WTC11 (cell line): ENCODE results near the gene LPIN3. TPM values are rescaled to one million over a fixed set of nuclear protein-coding genes. Genes with fewer than 3 reads are reported as not detected.
A peak's percentile ranks its signal among the peaks of the same experiment; 100 is the strongest.

Experiments used
- ATAC-seq: fragments of 200-7000 bp; cut with Tn5 transposase; 2 replicates; pipeline ENCODE4 v1.10.0; 2021; ENCODE audit warnings: mild to moderate bottlenecking, moderate library complexity
- CTCF ChIA-PET: fragments of 300-600 bp; sonication (Branson Sonifier 250); formaldehyde crosslinking; loops from one replicate; lab custom pipeline; 2021; ENCODE audit warnings: antibody characterized with exemption; lab: Charles Lee
- POLR2A ChIA-PET: fragments of 350-600 bp; sonication (Branson Sonifier 250); formaldehyde crosslinking; loops from one replicate; lab custom pipeline; 2021; ENCODE audit warnings: antibody characterized with exemption; lab: Charles Lee
- DNase-seq: peaks from one replicate; pipeline ENCODE4 v3.0.0; 2021; ENCODE audit warnings: low spot score
- H3K27ac Mint-ChIP-seq: 2 replicates; pipeline ENCODE4 v1.8.0; 2021; ENCODE audit warnings: mixed read lengths
- H3K27me3 Mint-ChIP-seq: 2 replicates; pipeline ENCODE4 v1.8.0; 2021; ENCODE audit warnings: low read depth, mild to moderate bottlenecking, moderate library complexity, mixed read lengths
- H3K36me3 Mint-ChIP-seq: 2 replicates; pipeline ENCODE4 v1.8.0; 2021; ENCODE audit warnings: mixed read lengths
- H3K4me1 Mint-ChIP-seq: 2 replicates; pipeline ENCODE4 v1.8.0; 2022; ENCODE audit warnings: mixed read lengths
- H3K4me3 Mint-ChIP-seq: 2 replicates; pipeline ENCODE4 v1.8.0; 2021; ENCODE audit warnings: mild to moderate bottlenecking, moderate library complexity, mixed read lengths
- H3K9me3 Mint-ChIP-seq: 2 replicates; pipeline ENCODE4 v1.8.0; 2021; ENCODE audit warnings: mixed read lengths
- CDX4 ChIP-seq: fragments of 250-450 bp; sonication (Bioruptor Pico); IDR thresholded peaks from 2 replicates; pipeline ENCODE4 v1.9.0; 2021; ENCODE audit warnings: moderate library complexity, mild to moderate bottlenecking, inconsistent platforms, borderline replicate concordance
- HMGXB4 ChIP-seq: sonication (generic); formaldehyde crosslinking; IDR thresholded peaks from 2 replicates; pipeline ENCODE4 v1.8.1; 2023; ENCODE audit warnings: mild to moderate bottlenecking, moderate library complexity, missing genetic modification reagents
- JAZF1 ChIP-seq: fragments of 250-450 bp; sonication (Bioruptor Pico); IDR thresholded peaks from 2 replicates; pipeline ENCODE4 v1.9.0; 2021; ENCODE audit warnings: moderate library complexity, mild to moderate bottlenecking, inconsistent platforms
- KAT7 ChIP-seq: sonication (generic); formaldehyde crosslinking; IDR thresholded peaks from 2 replicates; pipeline ENCODE4 v1.8.1; 2023; ENCODE audit warnings: missing genetic modification reagents, mild to moderate bottlenecking, borderline replicate concordance
- MXD4 ChIP-seq: fragments of 250-450 bp; sonication (Bioruptor Pico); IDR thresholded peaks from 2 replicates; pipeline ENCODE4 v1.8.0; 2021; ENCODE audit warnings: mild to moderate bottlenecking, moderate library complexity, borderline replicate concordance
- NFE2L1 ChIP-seq: sonication (generic); formaldehyde crosslinking; IDR thresholded peaks from 2 replicates; pipeline ENCODE4 v1.8.1; 2023; ENCODE audit warnings: missing genetic modification reagents
- NFYB ChIP-seq: sonication (generic); formaldehyde crosslinking; conservative IDR thresholded peaks from 2 replicates; pipeline ENCODE4 v1.8.0; 2022; ENCODE audit warnings: low read depth, missing genetic modification reagents
- NR3C1 ChIP-seq: sonication (generic); formaldehyde crosslinking; conservative IDR thresholded peaks from 2 replicates; pipeline ENCODE4 v1.8.1; 2023; ENCODE audit warnings: low read depth, mild to moderate bottlenecking, missing genetic modification reagents
- PREB ChIP-seq: sonication (generic); formaldehyde crosslinking; IDR thresholded peaks from 2 replicates; pipeline ENCODE4 v1.8.1; 2022; ENCODE audit warnings: mild to moderate bottlenecking, missing genetic modification reagents, moderate library complexity, borderline replicate concordance
- PRRX2 ChIP-seq: fragments of 250-450 bp; sonication (Bioruptor Pico); IDR thresholded peaks from 2 replicates; pipeline ENCODE4 v1.8.0; 2021; ENCODE audit warnings: mild to moderate bottlenecking
- TEAD4 ChIP-seq: sonication (generic); formaldehyde crosslinking; IDR thresholded peaks from 2 replicates; pipeline ENCODE4 v1.8.0; 2022; ENCODE audit warnings: mild to moderate bottlenecking, missing genetic modification reagents
- TP53 ChIP-seq: sonication (generic); formaldehyde crosslinking; IDR thresholded peaks from 2 replicates; pipeline ENCODE4 v1.8.1; 2023; ENCODE audit warnings: mild to moderate bottlenecking, missing genetic modification reagents
- USF1 ChIP-seq: sonication (generic); formaldehyde crosslinking; IDR thresholded peaks from 2 replicates; pipeline ENCODE4 v1.8.0; 2022; ENCODE audit warnings: mild to moderate bottlenecking, missing genetic modification reagents
- ZNF121 ChIP-seq: sonication (generic); formaldehyde crosslinking; IDR thresholded peaks from 2 replicates; pipeline ENCODE4 v1.8.0; 2023; ENCODE audit warnings: missing genetic modification reagents
- ZNF138 ChIP-seq: sonication (generic); formaldehyde crosslinking; conservative IDR thresholded peaks from 2 replicates; pipeline ENCODE4 v1.8.1; 2022; ENCODE audit warnings: mild to moderate bottlenecking, moderate library complexity, missing genetic modification reagents
- ZNF219 ChIP-seq: sonication (generic); formaldehyde crosslinking; IDR thresholded peaks from 2 replicates; pipeline ENCODE4 v1.8.0; 2023; ENCODE audit warnings: missing genetic modification reagents, mild to moderate bottlenecking, borderline replicate concordance
- ZNF232 ChIP-seq: sonication (generic); formaldehyde crosslinking; IDR thresholded peaks from 2 replicates; pipeline ENCODE4 v1.8.0; 2022; ENCODE audit warnings: mild to moderate bottlenecking, missing genetic modification reagents
- ZNF263 ChIP-seq: sonication (generic); formaldehyde crosslinking; IDR thresholded peaks from 2 replicates; pipeline ENCODE4 v1.8.1; 2022; ENCODE audit warnings: low read depth, mild to moderate bottlenecking, moderate library complexity, missing genetic modification reagents
- ZNF416 ChIP-seq: fragments of 250-450 bp; sonication (Bioruptor Pico); IDR thresholded peaks from 2 replicates; pipeline ENCODE4 v1.9.0; 2021; ENCODE audit warnings: mild to moderate bottlenecking, inconsistent platforms
- ZSCAN18 ChIP-seq: fragments of 250-450 bp; sonication (Bioruptor Pico); IDR thresholded peaks from 2 replicates; pipeline ENCODE4 v2.1.2; 2022; ENCODE audit warnings: mild to moderate bottlenecking, moderate library complexity
- total RNA-seq: library from RNA; stranded (reverse); gene quantifications from 3 replicates; pipeline ENCODE4 v1.2.3, GENCODE V29; 2021

LPIN3 gene
- total RNA-seq, 1 experiment from 2014 or later, result 7.9 TPM

- Mint-ChIP-seq H3K27ac (no peak overlapping the region), H3K9me3 (no peaks in the 10 kb centered on the region), H3K4me1 (peaks cover 9% of the 10 kb centered on the region; the same call in 1 of the 2 replicates), H3K4me3 (no peak overlapping the region), H3K36me3 (no peaks in the 10 kb centered on the region), H3K27me3 (peaks cover 2% of the 10 kb centered on the region)
- no peak for TF ChIP-seq ZSCAN18
- TF ChIP-seq ZNF138, result no peak
- TF ChIP-seq MXD4, result no peak
- TF ChIP-seq ZNF263, result no peak
- no peak for TF ChIP-seq PREB
- no peak for TF ChIP-seq ZNF232 (CRISPR knock-in tag)
- TF ChIP-seq CDX4, result no peak
- TF ChIP-seq JAZF1 (CRISPR knock-in tag), result no peak
- no peak for TF ChIP-seq PRRX2
- no peak for TF ChIP-seq HMGXB4 (CRISPR knock-in tag)
- TF ChIP-seq NR3C1 (CRISPR knock-in tag), result no peak
- TF ChIP-seq KAT7, result no peak
- no peak for TF ChIP-seq USF1 (CRISPR knock-in tag)
- DNase-seq (no peak), ATAC-seq (no peak)
- ChIA-PET CTCF (no interaction called here), POLR2A (no interaction called here)
Observed at GRCh38 chr20:41379551-41379950, 38.9 kb downstream of the LPIN3 start.

GRCh38 chr20:41380551-41381193 lies 40.1 kb downstream of the LPIN3 start:
- no peak overlapping the region for H3K27ac Mint-ChIP-seq
- no peak overlapping the region for H3K4me3 Mint-ChIP-seq
- H3K9me3 Mint-ChIP-seq, result no peaks in the 10 kb centered on the region
- ChIA-PET CTCF (interaction anchor here (0.6 to 1.3 kb wide), 7 partner anchors 15 to 208 kb away, joined by 3 to 8 read pairs (median 4); partner anchors contain the start of gene LPIN3), POLR2A (no interaction called here)
- H3K27me3 Mint-ChIP-seq, result peaks cover 2% of the 10 kb centered on the region
- ATAC-seq (peak; percentile 59; the same call in 1 of the 2 replicates), DNase-seq (no peak)
- TF ChIP-seq ZNF121 (no peak), TEAD4 (CRISPR knock-in tag) (no peak), TP53 (no peak), NFYB (CRISPR knock-in tag) (no peak), ZNF219 (CRISPR knock-in tag) (no peak), NFE2L1 (CRISPR knock-in tag) (no peak), ZNF416 (CRISPR knock-in tag) (no peak)
- no peaks in the 10 kb centered on the region for H3K36me3 Mint-ChIP-seq
- peaks cover 9% of the 10 kb centered on the region; the same call in 1 of the 2 replicates for H3K4me1 Mint-ChIP-seq
